Colonic mucosa (tissue), 4 donors: ENCODE measurements around the gene HDAC8. TPM values are rescaled to one million over a fixed set of nuclear protein-coding genes. Genes with fewer than 3 reads are reported as not detected.

Experiments
- DNase-seq: peaks from one replicate; pipeline ENCODE4 v3.0.0-alpha.2; 2020
- H3K27ac ChIP-seq: fragments of 200-600 bp; one replicate; pipeline ENCODE4 v1.8.0; 2021
- H3K27me3 ChIP-seq: fragments of 200-600 bp; one replicate; pipeline ENCODE4 v1.8.0; 2021
- H3K36me3 ChIP-seq: fragments of 200-600 bp; one replicate; pipeline ENCODE4 v1.8.0; 2021
- H3K4me1 ChIP-seq: fragments of 200-600 bp; one replicate; pipeline ENCODE4 v1.8.0; 2021; ENCODE audit warnings: mild to moderate bottlenecking
- H3K4me3 ChIP-seq: fragments of 200-600 bp; one replicate; pipeline ENCODE4 v1.8.0; 2021
- H3K9ac ChIP-seq, 2 donors: one replicate each; pipeline ENCODE4 v1.7.0; 2013; ENCODE audit warnings: control low read depth in 2 of 2, low read depth in 2 of 2, low read length in 2 of 2
- H3K9me3 ChIP-seq: fragments of 200-600 bp; one replicate; pipeline ENCODE4 v1.8.0; 2021
- CTCF ChIP-seq: fragments of 200-600 bp; IDR thresholded peaks from one replicate; pipeline ENCODE4 v1.8.0; 2022; ENCODE audit warnings: antibody characterized with exemption, mild to moderate bottlenecking
- intact Hi-C: fragments of 100-400 bp; cut with DNase I; formaldehyde crosslinking; loops from one replicate; pipeline ENCODE4 v1.14.1; 2022
- total RNA-seq, 2 donors: library from RNA; stranded (reverse); fragmentation: NEBNext Ultra II Directional in 1 of 2; extraction: Animal tissue kit (Norgen Biotek cat#: 25700) in 1 of 2; gene quantifications; one replicate each; pipeline ENCODE4 v1.2.1, GENCODE V29; 2021
- donor health status: healthy.
- donor health status: DM: no; HTN: no; CAD: no.
- donor health status: DM: no; HTN: no; CAD: no.

HDAC8 gene
- total RNA-seq, 2 donors from 2014 or later, result 23.0 to 25.7 TPM

DNA sequence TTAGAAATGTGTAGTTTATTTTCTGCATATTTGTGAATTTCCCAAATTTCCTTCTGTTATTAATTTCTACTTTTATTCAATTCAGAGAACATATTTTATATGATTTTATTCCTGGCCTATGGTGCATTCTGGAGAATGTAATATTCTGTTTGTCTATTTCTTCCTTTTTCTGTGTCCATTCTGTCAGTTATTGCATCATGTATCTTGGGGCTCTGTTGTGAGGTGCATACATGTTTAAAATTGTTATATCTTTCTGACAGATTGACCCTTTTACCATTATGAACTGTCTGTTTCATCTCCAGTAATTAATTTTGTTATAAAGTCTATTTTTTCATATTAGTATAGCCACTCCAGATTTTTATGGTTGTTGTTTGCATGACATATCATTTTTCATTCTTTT lies 170.0 kb downstream of the HDAC8 start:
- no peaks in the 10 kb centered on the region for H3K36me3 ChIP-seq
- no peak for DNase-seq
- no peak for TF ChIP-seq CTCF
- H3K9ac ChIP-seq, result no peak overlapping the region
- intact Hi-C loops, result no loop called here
- H3K27me3 ChIP-seq, result no peaks in the 10 kb centered on the region
- H3K9me3 ChIP-seq, result no peaks in the 10 kb centered on the region
- no peak overlapping the region for H3K4me3 ChIP-seq
- H3K4me1 ChIP-seq, result no peaks in the 10 kb centered on the region
- no peak overlapping the region for H3K27ac ChIP-seq

DNA sequence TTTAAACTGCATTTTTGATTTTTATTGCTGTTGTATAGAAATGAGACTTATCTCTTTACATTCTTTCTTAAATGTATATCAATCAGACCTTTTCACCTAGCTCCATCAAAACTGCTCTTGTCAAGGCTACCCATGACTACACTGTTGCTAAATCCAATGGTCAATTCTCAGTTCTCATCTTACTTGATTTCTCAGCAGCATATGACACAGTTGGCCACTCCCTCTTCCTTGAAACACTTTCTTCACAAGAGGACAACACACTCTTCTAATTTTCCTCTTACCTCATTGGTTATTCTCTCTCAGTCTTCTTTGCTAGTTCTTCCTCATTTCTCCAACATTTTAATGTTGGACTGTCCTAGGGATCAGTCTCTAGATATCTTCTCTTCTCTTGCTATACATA lies 172.8 kb downstream of the HDAC8 start:
- DNase-seq, result no peak
- intact Hi-C loops, result no loop called here
- Histone ChIP-seq H3K4me3 (no peak overlapping the region), H3K9ac (no peak overlapping the region), H3K36me3 (no peaks in the 10 kb centered on the region), H3K27me3 (no peaks in the 10 kb centered on the region), H3K9me3 (no peaks in the 10 kb centered on the region), H3K4me1 (no peaks in the 10 kb centered on the region), H3K27ac (no peak overlapping the region)
- no peak for TF ChIP-seq CTCF

GRCh38 chrX:72396117-72396516 lies 176.5 kb downstream of the HDAC8 start:
- H3K9me3 ChIP-seq, result no peaks in the 10 kb centered on the region
- no peak overlapping the region for H3K27ac ChIP-seq
- intact Hi-C loops, result no loop called here

DNA sequence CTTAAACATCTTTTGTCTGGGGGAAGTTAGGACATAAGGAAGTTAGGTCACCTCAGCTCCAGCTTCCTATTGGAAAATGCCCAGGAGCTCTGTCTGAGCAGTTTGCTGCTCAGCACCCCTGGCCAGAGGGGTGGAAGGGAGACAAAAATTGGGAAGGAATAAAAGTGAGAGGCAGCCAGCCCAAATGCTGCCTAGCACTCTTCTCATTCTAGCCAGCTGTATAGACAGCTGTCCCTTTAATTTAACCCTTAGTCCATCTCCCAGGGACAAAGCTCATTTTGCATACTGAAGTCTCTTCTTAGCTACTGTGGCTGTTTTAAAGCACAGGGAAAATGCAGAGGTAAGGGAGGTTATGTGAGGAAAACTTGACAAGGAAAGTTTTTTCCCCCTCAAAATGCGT lies 177.4 kb downstream of the HDAC8 start:
- no peak for TF ChIP-seq CTCF
- no peak overlapping the region for H3K4me3 ChIP-seq
- H3K27ac ChIP-seq, result no peak overlapping the region
- no peaks in the 10 kb centered on the region for H3K27me3 ChIP-seq
- H3K4me1 ChIP-seq, result no peaks in the 10 kb centered on the region
- intact Hi-C loops, result no loop called here
- no peak overlapping the region for H3K9ac ChIP-seq
- H3K36me3 ChIP-seq, result no peaks in the 10 kb centered on the region
- H3K9me3 ChIP-seq, result no peaks in the 10 kb centered on the region
- DNase-seq, result no peak

More at GRCh38 chrX:72396117-72396516, 176.5 kb downstream of the HDAC8 start:
- no peak for TF ChIP-seq CTCF
- Histone ChIP-seq H3K4me3 (no peak overlapping the region), H3K36me3 (no peaks in the 10 kb centered on the region), H3K27me3 (no peaks in the 10 kb centered on the region), H3K4me1 (no peaks in the 10 kb centered on the region), H3K9ac (no peak overlapping the region)
- DNase-seq, result no peak

DNA sequence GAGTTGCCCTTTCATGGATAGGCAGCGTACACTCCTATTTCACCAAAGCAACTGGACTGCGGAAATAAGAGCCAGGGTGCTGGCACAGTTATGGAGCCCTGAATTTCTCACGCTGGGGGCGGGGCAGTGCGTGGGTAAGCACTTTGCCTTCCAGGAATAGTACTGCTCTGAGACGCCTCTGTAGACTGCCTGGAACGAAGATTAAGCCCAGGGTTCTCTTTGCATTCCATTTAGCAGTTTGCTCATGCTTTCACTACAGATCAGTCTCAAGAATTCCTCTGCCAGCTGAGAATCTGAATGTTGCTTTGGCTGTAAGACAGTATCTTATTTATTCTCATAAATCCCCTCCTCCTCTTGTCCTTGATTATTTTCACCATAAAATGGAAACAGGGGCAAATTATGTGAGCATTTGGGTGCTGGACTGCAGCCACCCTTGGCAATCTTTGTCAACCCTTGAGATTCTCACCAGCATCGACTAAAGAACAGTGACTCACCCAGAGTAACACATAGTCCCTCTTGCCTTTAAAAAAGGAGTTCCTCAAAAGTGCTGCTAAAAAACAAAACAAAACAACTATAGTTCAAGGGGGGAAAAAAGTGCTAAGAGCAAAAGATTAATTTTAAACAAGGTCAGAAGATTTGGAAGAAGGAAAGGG lies 178.0 kb downstream of the HDAC8 start:
- Histone ChIP-seq H3K27ac (no peak overlapping the region), H3K9ac (no peak overlapping the region)

More for the DNA sequence above, 178.0 kb downstream of the HDAC8 start:
- intact Hi-C loops, result no loop called here
- no peak for DNase-seq
- no peak overlapping the region for H3K4me3 ChIP-seq
- no peaks in the 10 kb centered on the region for H3K36me3 ChIP-seq
- no peaks in the 10 kb centered on the region for H3K27me3 ChIP-seq
- no peak for TF ChIP-seq CTCF
- H3K4me1 ChIP-seq, result no peaks in the 10 kb centered on the region
- H3K9me3 ChIP-seq, result no peaks in the 10 kb centered on the region
